Daoy (cell line): Measurements from ENCODE around the gene GOLGA6L1. TPM values are rescaled to one million over a fixed set of nuclear protein-coding genes. Genes with fewer than 3 reads are reported as not detected.
"Not testable (repeated sequence)": the region's sequence is repeated elsewhere in the genome, so short reads cannot be mapped to it uniquely, and the experiment has no call there.

Source experiments
- DNase-seq: peaks from one replicate; pipeline ENCODE4 v3.0.0-alpha.2; 2015; ENCODE audit warnings: low read depth
- total RNA-seq: library from RNA; depleted of rRNA; stranded (reverse); fragments of >200 nt; shearing (Covaris generic); gene quantifications from 2 replicates; pipeline ENCODE4 v1.2.3, GENCODE V29; 2014; rRNA removed

GOLGA6L1 gene, protein sequence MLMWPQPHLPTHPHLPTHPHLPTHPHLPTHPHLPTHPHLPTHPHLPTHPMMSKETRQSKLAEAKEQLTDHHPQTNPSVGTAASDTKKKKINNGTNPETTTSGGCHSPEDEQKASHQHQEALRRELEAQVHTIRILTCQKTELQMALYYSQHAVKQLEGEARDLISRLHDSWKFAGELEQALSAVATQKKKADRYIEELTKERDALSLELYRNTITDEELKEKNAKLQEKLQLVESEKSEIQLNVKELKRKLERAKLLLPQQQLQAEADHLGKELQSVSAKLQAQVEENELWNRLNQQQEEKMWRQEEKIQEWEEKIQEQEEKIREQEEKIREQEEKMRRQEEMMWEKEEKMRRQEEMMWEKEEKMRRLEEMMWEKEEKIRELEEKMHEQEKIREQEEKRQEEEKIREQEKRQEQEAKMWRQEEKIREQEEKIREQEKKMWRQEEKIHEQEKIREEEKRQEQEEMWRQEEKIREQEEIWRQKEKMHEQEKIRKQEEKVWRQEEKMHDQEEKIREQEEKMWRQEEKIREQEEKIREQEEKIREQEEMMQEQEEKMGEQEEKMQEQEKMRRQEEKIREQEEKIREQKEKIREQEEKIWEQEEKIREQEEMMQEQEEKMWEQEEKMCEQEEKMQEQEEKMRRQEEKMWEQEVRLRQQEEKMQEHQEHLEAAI
- not detected in 2 replicates for total RNA-seq

DNA sequence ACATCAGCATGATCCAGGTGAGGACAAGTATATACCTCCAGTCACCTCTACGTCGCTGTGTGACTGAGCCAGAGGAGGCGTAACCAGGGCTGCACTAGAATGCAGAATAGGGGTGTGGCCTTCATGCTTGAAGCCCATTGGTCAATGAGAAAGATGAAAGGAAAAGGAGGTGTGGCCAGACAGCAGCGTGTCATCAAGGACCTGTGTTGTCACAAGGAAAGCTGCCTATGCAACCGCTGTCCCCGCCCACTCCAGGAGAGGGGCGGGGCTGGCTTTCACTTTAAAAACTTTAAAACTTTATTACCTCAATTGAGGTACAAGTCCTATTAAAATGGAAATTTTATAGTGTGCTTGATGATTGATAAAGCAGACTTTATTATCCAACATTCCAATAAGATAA, at the start of gene GOLGA6L1:
GOLGA6L1 (minus strand) TSS at position 101 of the 400 bp plus-strand sequence; CDS start at position 10, 91 bp downstream.
- DNase-seq = not testable (repeated sequence)

DNA sequence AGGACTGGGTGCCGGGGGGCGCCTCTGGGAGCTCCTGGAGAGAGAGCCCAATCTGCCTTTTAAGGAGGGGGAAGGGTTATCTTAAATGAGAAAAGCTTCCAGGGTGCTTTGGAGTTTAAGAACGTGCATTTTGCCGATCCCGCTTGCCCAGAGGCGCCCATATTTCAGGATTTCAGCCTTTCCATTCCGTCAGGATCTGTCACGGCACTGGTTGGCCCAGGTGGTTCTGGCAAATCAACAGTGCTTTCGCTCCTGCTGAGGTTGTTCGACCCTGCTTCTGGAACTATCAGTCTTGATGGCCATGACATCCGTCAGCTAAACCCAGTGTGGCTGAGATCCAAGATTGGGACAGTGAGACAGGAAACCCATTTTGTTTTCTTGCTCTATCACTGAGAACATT, 44.6 kb upstream of the GOLGA6L1 start:
- not testable (repeated sequence) for DNase-seq

DNA sequence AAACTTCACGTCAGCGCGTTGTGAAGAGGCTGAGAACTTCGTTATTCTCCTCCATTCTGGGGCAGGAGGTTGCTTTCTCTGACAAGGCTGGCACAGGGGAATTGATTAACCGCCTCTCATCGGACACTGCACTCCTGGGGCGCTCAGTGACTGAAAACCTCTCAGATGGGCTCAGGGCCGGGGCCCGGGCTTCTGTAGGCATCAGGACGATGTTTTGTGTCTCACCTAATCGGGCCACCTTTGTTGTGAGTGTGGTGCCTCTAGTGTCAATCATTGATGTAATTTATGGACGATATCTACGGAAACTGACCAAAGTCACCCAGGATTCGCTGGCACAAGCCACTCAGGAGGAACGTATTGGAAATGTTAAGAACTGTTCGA, 43.9 kb upstream of the GOLGA6L1 start:
- DNase-seq = not testable (repeated sequence)

DNA sequence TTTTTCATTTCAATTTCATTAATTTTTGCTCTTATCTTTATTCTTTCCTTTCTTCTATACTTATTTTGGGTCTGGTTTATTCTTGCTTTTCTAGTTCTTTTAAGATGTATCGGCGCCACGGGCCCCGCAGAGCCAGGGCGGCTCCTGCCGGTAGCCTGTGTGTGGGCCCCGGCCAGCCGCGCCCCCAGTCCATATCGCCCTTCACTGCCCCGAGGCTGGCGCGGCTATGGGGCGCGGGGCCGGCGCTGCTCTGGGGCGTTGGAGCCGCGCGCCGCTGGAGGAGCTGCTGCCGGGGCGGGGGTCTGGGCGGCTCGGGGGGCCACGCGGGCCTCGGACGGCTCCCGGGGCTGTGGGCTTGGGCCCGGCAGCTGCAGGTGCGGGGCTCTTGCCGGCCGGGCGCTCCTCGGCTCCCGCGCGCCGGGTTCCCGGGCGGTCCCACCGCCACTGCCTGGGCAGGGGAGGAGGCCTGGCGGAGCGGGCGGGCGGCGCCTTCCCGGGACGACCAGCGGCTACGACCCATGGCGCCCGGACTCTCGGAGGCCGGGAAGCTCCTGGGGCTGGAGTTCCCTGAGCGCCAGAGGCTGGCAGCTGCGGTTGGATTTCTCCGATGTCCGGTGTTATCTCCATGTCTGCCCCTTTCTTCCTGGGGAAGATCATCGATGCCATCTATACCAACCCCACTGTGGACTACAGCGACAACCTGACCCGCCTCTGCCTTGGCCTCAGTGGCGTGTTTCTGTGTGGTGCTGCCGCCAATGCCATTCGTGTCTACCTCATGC, 43.3 kb upstream of the GOLGA6L1 start:
- peak; percentile 19 for DNase-seq

DNA sequence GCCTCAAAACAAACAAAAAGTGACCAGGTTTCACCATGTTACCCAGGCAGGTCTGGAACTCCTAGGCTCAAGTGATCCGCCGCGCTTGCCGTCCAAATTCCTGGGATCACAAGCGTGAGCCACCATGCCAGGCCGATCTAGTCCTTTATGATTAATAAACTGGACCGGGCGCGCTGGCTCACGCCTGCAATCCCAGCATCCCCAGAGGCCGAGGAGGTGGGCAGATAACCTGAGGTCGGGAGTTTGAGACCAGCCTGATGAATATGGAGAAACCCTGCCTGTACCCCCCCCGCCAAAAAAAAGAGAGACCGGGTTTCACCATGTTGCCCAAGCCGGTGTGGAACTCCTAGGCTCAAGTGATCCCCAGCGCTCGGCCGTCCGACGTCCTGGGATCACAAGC, 40.1 kb upstream of the GOLGA6L1 start:
- DNase-seq = not testable (repeated sequence)

DNA sequence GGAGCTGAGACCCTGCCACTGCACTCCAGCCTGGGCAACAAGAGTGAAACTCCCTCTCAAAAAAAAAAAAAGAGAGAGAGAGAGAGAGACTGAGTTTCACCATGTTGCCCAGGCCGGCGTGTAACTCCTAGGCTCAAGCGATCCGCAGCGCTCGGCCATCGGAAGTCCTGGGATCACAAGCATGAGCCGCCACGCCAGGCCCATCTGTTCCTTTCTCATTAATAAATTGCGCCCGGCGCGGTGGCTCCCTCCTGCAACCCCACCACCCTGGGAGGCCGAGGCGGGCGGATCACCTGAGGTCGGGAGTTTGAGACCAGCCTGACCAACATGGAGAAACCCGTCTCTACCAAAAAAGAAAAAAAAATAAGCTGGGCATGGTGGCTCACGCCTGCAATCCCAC, 39.0 kb upstream of the GOLGA6L1 start:
- DNase-seq = not testable (repeated sequence)

DNA sequence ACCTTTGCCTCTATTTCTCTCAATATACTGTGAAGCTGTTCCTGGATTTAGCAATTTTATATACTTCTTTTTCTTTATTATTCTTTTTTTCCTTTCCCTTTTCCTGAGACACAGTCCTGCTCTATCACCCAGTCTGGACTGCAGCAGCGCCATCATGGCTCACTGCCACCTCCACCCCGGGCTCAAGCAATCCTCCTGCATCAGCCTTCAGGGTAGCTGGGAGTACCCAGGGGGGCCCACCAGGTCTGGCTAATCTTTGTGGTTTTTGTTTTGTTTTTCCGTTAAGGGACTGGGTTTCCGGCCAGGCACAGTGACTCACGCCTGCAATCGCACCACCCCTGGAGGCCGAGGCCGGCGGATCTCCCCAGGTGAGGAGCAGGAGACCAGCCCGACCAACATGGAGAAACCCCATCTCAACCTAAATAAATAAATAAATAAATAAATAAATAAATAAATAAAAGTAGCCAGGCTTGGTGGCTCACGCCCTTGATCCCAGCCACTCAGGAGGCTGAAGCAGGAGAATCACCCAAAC, 38.1 kb upstream of the GOLGA6L1 start:
- peak; percentile 70 for DNase-seq

DNA sequence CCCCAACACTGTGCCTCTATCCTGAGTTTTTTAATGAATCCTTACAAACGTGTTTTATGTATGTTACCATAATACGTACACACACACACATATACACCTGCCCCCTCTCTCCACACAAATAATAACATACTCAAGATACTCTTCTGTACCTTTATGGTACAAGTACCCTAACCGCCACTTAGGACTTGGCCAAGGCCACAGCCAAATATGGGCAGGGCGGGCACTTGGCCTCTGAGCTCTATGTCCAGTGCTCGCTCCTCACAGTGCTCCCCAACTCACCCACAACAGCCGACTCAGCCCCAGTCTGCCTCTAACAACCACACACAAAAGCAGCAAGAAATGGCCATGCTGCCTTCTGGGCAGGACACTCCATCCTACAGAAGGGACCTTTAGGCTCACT, 3.8 kb downstream of the GOLGA6L1 start:
- DNase-seq = not testable (repeated sequence)

DNA sequence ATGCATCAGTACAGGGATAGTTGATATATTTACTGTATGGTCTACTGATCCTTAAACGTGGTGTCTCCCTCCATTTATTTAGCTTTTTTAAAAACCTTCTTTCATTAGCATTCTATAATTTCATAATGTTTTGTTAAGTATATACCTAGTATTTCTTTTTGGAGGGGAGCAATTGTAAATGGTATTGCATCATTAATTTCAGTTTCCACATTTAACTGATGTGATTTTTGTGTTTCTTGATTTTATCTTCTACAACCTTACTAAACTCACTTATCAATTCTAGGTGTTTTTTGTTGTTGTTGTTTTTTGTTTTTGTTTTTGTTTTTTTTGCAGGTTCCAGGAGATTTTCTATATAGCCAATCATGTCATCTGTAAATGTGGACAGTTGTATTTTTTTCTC, 18.4 kb downstream of the GOLGA6L1 start:
- no peak for DNase-seq

DNA sequence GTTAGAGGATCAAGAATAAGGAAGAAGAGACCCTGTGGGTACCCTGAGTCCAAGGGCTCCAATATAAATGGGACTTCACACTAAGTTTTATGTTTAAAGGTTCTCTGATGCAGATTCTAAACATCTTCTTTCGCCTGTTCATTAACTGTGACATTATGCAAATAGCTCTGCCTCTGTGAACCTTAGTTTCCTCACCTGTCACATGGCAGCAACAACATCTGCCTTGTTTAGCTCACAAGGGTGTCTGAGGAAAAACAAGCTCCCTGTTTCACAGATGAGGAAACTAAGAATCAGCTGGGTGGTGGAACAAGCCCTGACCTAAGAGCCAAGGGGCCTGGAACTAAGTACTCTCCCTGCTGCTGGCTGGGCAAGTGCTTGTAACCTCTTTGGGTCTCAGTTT, 40.8 kb downstream of the GOLGA6L1 start:
- DNase-seq = no peak

DNA sequence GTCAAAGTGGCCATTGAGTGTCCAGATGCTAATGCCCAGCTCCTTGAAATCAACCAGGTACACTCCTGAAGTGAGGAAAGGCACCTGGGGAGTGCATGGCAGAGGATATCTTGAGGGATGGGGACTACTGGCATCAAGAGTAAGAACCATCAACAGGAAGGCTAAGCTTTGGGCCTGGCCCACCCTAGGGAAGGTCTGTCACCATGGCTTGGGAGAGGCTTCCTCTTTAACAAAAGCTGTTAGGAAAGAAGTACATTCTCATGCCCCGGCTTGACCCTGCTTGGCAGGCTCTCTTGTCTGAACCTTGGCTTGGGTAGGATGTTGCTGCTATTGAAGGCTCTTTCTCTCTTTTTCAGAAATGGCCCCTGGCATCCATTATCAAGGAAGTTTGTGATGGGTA, 53.5 kb downstream of the GOLGA6L1 start:
- DNase-seq = no peak

DNA sequence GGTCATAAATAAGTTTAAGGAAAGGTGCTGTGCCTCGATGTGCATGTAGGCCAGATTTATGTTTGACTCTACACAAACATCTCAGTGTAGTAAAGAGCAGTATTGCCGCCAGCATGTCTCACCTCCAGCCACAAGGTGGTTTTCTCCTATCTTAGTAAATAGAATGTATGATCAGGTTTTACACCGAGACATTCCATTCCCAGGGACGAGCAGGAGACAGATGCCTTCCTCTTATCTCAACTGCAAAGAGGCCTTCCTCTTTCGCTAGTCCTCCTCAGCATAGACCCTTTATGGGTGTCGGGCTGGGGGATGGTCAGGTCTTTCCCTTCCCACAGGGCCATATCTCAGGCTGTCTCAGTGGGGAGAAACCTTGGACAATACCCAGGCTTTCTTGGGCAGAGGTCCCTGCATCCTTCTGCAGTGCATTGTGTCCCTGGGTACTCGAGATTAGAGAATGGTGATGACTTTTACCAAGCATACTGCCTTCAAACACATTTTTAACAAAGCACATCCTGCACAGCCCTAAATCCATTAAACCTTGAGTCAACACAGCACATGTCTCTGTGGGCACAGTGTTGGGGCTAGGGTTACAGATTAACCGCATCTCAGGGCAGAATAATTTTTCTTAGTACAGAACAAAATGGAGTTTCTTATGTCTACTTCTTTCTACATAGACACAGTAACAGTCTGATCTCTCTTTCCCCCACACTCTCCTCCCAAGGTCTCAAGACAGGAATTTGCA, 54.5 kb downstream of the GOLGA6L1 start:
- not testable (repeated sequence) for DNase-seq

DNA sequence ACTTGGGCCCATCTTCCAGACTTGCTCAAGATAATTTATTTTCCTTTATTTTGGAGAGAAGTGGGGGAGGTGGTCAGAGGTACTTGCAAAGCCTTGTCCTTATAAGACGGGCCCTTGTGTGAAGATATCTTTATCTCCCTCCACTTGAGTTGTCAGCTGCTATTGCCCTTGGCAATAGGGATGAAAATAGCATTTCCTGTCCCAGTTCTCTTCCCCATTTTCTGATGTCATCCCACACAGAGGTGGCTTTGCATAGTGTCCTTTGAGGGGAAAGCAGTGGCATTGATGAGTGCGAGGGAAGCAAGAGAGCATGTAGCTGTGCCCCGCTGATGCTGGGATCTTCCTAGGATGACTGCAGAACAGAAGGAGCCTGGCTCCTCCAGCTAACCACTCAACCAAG, 55.4 kb downstream of the GOLGA6L1 start:
- DNase-seq = no peak

DNA sequence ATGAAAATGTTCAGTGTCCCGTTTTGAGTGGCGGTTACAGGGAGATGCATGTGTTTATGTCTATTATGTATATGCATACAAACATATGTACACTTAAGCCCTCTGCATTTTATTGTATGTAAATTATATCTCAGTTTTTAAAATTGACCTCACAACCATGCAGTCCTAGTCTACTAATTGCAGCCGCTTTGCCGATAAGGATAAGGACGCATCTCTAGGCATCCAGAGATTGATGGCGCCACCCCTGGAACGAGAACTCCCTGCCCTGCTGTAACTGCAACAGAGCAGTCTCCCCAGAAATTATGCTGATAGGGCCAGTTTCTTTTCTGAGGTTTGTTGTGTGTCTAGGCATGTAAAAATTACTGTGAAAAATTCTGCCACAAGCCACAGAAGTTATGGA, 56.9 kb downstream of the GOLGA6L1 start:
- DNase-seq = no peak

Other genes with a start within 250 kb of the GOLGA6L1 start
- gene CYFIP1, start 156.5 kb downstream of the GOLGA6L1 start, total RNA-seq = 55.8 and 80.3 TPM in 2 replicates
- 17.2 and 18.5 TPM in 2 replicates for gene TUBGCP5, start 97.3 kb downstream of the GOLGA6L1 start, total RNA-seq
- gene GOLGA6L26, start 197.4 kb upstream of the GOLGA6L1 start, total RNA-seq = not detected in 2 replicates
- not detected in 2 replicates for gene GOLGA8S, start 217.9 kb upstream of the GOLGA6L1 start, total RNA-seq